Mesenchymal stem cell (in vitro differentiated cells and primary cell): ENCODE data around the gene NFATC3.
"Not testable (repeated sequence)": the region's sequence is repeated elsewhere in the genome, so short reads cannot be mapped to it uniquely, and the experiment has no call there.

Source experiments
- DNase-seq: peaks from one replicate; pipeline ENCODE4 v3.0.0-alpha.2; 2013
- H2AFZ ChIP-seq: one replicate; pipeline ENCODE4 v1.6.1; 2013; ENCODE audit warnings: low read depth, mild to moderate bottlenecking, control low read depth, inconsistent platforms, low read length, moderate library complexity
- H2AK5ac ChIP-seq: 2 replicates; pipeline ENCODE4 v1.6.1; 2013; ENCODE audit warnings: low read length, moderate library complexity, mild to moderate bottlenecking, inconsistent platforms; ENCODE audit not compliant: severe bottlenecking
- H2BK120ac ChIP-seq: one replicate; pipeline ENCODE4 v1.6.1; 2013; ENCODE audit warnings: low read depth, mild to moderate bottlenecking, inconsistent platforms, low read length, moderate library complexity
- H2BK12ac ChIP-seq, 2 experiments: one replicate each; pipeline ENCODE4 v1.6.1; 2013; ENCODE audit warnings: inconsistent platforms in 2 of 2, low read length in 2 of 2, mild to moderate bottlenecking in 2 of 2, moderate library complexity in 2 of 2, control low read depth in 1 of 2
- H2BK15ac ChIP-seq: one replicate; pipeline ENCODE4 v1.6.1; 2013; ENCODE audit warnings: mild to moderate bottlenecking, low read depth, inconsistent platforms; ENCODE audit not compliant: poor library complexity, severe bottlenecking
- H2BK5ac ChIP-seq: 2 replicates; pipeline ENCODE4 v1.6.1; 2013; ENCODE audit warnings: low read depth, mild to moderate bottlenecking, low read length, control low read depth, inconsistent platforms; ENCODE audit not compliant: poor library complexity, severe bottlenecking
- H3K14ac ChIP-seq, 2 experiments: one replicate each; pipeline ENCODE4 v1.6.1; 2013; ENCODE audit warnings: inconsistent platforms in 2 of 2, low read length in 2 of 2, control low read depth in 1 of 2, mild to moderate bottlenecking in 1 of 2, moderate library complexity in 1 of 2
- H3K18ac ChIP-seq, 2 experiments: one replicate each; pipeline ENCODE4 v1.6.1; 2013; ENCODE audit warnings: inconsistent platforms in 2 of 2, low read length in 2 of 2, control low read depth in 1 of 2, low read depth in 1 of 2, mild to moderate bottlenecking in 1 of 2
- H3K23ac ChIP-seq, 2 experiments: one replicate each; pipeline ENCODE4 v1.6.1; 2013; ENCODE audit warnings: inconsistent platforms in 2 of 2, low read length in 2 of 2, mild to moderate bottlenecking in 2 of 2, moderate library complexity in 2 of 2, control low read depth in 1 of 2
- H3K27ac ChIP-seq: 2 replicates; pipeline ENCODE4 v1.5.1; 2013; ENCODE audit warnings: mild to moderate bottlenecking, moderate library complexity, low read length, control low read depth, inconsistent platforms; ENCODE audit not compliant: poor library complexity, severe bottlenecking
- H3K27me3 ChIP-seq, 2 experiments: 2 replicates each; pipeline versions ENCODE4 v1.6.1 to v1.7.0; 2013; ENCODE audit warnings: low read length in 2 of 2, mild to moderate bottlenecking in 2 of 2, moderate library complexity in 2 of 2, control low read depth in 1 of 2, inconsistent platforms in 1 of 2; ENCODE audit not compliant: control insufficient read depth in 1 of 2, insufficient read depth in 1 of 2
- H3K36me3 ChIP-seq, 2 experiments: 2 replicates each; pipeline versions ENCODE4 v1.6.1 to v1.7.0; 2013; ENCODE audit warnings: low read length in 2 of 2, control low read depth in 1 of 2, inconsistent platforms in 1 of 2, low read depth in 1 of 2, mild to moderate bottlenecking in 1 of 2; ENCODE audit not compliant: insufficient read depth in 2 of 2, control insufficient read depth in 1 of 2
- H3K4ac ChIP-seq, 2 experiments: one replicate each; pipeline ENCODE4 v1.6.1; 2013; ENCODE audit warnings: inconsistent platforms in 2 of 2, low read length in 2 of 2, mild to moderate bottlenecking in 2 of 2, moderate library complexity in 2 of 2, control low read depth in 1 of 2, low read depth in 1 of 2
- H3K4me1 ChIP-seq: 2 replicates; pipeline ENCODE4 v1.6.1; 2013; ENCODE audit warnings: low read depth, low read length, control low read depth; ENCODE audit not compliant: control insufficient read depth, insufficient read depth
- H3K4me2 ChIP-seq: 2 replicates; pipeline ENCODE4 v1.6.1; 2013; ENCODE audit warnings: low read length, mild to moderate bottlenecking, inconsistent platforms; ENCODE audit not compliant: poor library complexity, severe bottlenecking
- H3K4me3 ChIP-seq, 2 experiments: 2 replicates each; pipeline versions ENCODE4 v1.5.1 to v1.7.0; 2013; ENCODE audit warnings: low read length in 2 of 2, mild to moderate bottlenecking in 2 of 2, control low read depth in 1 of 2, low read depth in 1 of 2; ENCODE audit not compliant: insufficient read depth in 1 of 2
- H3K79me1 ChIP-seq: replicated peaks from 2 replicates; pipeline ENCODE4 v1.6.1; 2013; ENCODE audit warnings: mild to moderate bottlenecking, control low read depth, low read length, inconsistent platforms; ENCODE audit not compliant: poor library complexity, severe bottlenecking
- H3K9ac ChIP-seq: 2 replicates; pipeline ENCODE4 v1.7.0; 2013; ENCODE audit warnings: mild to moderate bottlenecking, low read length, moderate library complexity
- H3K9me3 ChIP-seq: 2 replicates; pipeline ENCODE4 v1.7.0; 2013; ENCODE audit warnings: mild to moderate bottlenecking, low read length; ENCODE audit not compliant: control insufficient read depth
- H4K8ac ChIP-seq: one replicate; pipeline ENCODE4 v1.6.1; 2013; ENCODE audit warnings: inconsistent platforms, mild to moderate bottlenecking, low read length, moderate library complexity
- H4K91ac ChIP-seq: one replicate; pipeline ENCODE4 v1.6.1; 2013; ENCODE audit warnings: mild to moderate bottlenecking, low read length, inconsistent platforms
- WGBS: methylation state at CpG from one replicate; pipeline ENCODE4 v1.1.7; 2013; ENCODE audit warnings: mixed read lengths; 5-methylcytosine and 5-hydroxymethylcytosine counted together

NFATC3 gene

DNA sequence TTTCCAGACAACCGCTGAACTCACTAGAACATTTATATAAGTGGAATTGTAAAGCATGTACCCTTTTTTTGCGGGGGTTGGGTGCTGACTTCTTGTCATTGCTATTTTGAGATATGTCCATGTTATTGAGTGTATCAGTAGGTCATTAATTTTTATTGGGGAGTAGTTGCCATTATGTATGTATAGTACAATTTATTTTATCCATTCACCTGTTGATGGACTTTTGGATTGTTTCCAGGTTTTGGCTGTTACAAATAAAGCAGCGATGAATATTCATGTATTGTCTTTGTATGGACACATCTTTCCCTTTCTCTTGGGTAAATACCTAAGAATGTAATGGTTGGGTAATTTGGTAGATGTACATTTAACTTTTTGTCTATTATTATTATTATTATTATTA lies 12.7 kb downstream of the NFATC3 start:
- DNase-seq: no peak
- no peak overlapping the region for H3K9ac ChIP-seq
- H2BK12ac ChIP-seq: no peak overlapping the region
- no peak overlapping the region for H3K4ac ChIP-seq
- no peaks in the 10 kb centered on the region for H3K9me3 ChIP-seq
- H3K27me3 ChIP-seq: no peaks in the 10 kb centered on the region
- H2BK120ac ChIP-seq: no peak overlapping the region
- H3K27ac ChIP-seq: no peak overlapping the region
- peaks cover 23% of the 10 kb centered on the region for H3K79me1 ChIP-seq
- H2AK5ac ChIP-seq: no peak overlapping the region
- no peak overlapping the region for H3K4me3 ChIP-seq
- no peak overlapping the region for H3K18ac ChIP-seq
- H2BK15ac ChIP-seq: no peak overlapping the region
- H4K8ac ChIP-seq: no peak overlapping the region
- H4K91ac ChIP-seq: no peak overlapping the region
- no peaks in the 10 kb centered on the region for H3K36me3 ChIP-seq
- H2AFZ ChIP-seq: no peak overlapping the region
- no peaks in the 10 kb centered on the region for H3K4me1 ChIP-seq
- H3K4me2 ChIP-seq: no peak overlapping the region
- no peak overlapping the region for H3K23ac ChIP-seq
- 100% methylated on average over 2 of the region's 3 CpGs for WGBS
- no peak overlapping the region for H3K14ac ChIP-seq
- no peak overlapping the region for H2BK5ac ChIP-seq

DNA sequence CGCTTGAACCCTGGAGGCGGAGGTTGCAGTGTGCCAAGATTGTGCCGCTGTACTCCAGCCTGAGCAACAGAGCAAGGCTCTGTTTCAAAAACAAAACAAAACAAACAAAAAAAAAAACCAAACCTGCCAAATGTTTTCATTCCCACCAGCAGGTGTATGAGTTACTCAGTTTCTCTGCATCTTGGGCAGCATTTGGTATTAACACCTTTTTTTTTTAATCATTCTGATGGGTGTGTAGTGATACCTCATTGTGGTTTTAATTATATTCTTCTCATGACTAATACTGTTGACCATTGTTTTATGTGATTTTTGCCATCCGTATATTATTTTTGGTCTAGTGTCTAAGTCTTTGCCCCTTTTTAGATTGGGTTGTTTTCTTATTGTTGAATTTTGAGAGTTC lies 15.3 kb downstream of the NFATC3 start:
- 88% methylated on average over 4 of the region's 4 CpGs for WGBS
- Histone ChIP-seq H2AFZ (no peak overlapping the region), H3K4me3 (no peak overlapping the region), H3K9me3 (peaks cover 5% of the 10 kb centered on the region), H3K23ac (no peak overlapping the region), H2BK15ac (no peak overlapping the region), H2AK5ac (no peak overlapping the region), H2BK5ac (no peak overlapping the region), H3K4me1 (no peaks in the 10 kb centered on the region), H3K27me3 (no peaks in the 10 kb centered on the region), H3K14ac (no peak overlapping the region), H3K36me3 (no peaks in the 10 kb centered on the region), H3K27ac (no peak overlapping the region), H3K4ac (no peak overlapping the region), H3K79me1 (peaks cover 18% of the 10 kb centered on the region), H3K9ac (no peak overlapping the region), H3K18ac (no peak overlapping the region), H4K91ac (no peak overlapping the region), H3K4me2 (no peak overlapping the region), H2BK12ac (no peak overlapping the region), H4K8ac (no peak overlapping the region), H2BK120ac (no peak overlapping the region)
- no peak for DNase-seq

DNA sequence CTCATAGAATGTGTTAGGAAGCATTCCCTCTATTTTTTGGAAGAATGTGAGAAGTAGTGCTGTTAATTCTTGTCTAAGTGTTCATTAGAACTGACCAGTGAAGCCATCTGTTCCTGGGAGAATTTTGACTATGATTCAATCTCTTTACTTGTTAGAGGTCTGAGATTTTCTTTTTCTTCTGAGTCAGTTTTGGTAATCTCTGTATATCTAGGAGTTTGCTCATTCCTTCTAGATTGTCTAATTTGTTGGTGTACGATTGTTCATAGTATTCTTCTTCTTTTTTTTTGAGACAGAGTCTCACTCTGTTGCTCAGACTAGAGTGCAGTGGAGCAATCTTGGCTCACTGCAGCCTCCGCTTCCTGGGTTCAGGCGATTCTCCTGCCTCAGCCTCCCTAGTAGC lies 20.4 kb downstream of the NFATC3 start:
- no peak overlapping the region for H3K27ac ChIP-seq
- no peak for DNase-seq
- no peaks in the 10 kb centered on the region for H3K27me3 ChIP-seq
- H3K36me3 ChIP-seq: no peaks in the 10 kb centered on the region
- H2BK5ac ChIP-seq: no peak overlapping the region
- 100% methylated on average over 3 of the region's 3 CpGs for WGBS
- no peak overlapping the region for H2BK120ac ChIP-seq
- no peak overlapping the region for H2AFZ ChIP-seq
- H2AK5ac ChIP-seq: no peak overlapping the region
- no peak overlapping the region for H4K91ac ChIP-seq
- no peak overlapping the region for H3K4me2 ChIP-seq
- no peak overlapping the region for H3K14ac ChIP-seq
- no peak overlapping the region for H4K8ac ChIP-seq
- no peak overlapping the region for H3K9ac ChIP-seq
- no peaks in the 10 kb centered on the region for H3K4me1 ChIP-seq
- H3K4me3 ChIP-seq: no peak overlapping the region
- H3K23ac ChIP-seq: no peak overlapping the region
- H3K18ac ChIP-seq: no peak overlapping the region
- H3K79me1 ChIP-seq: peaks cover 11% of the 10 kb centered on the region
- H3K9me3 ChIP-seq: peaks cover 21% of the 10 kb centered on the region
- H2BK15ac ChIP-seq: no peak overlapping the region
- H2BK12ac ChIP-seq: no peak overlapping the region
- H3K4ac ChIP-seq: no peak overlapping the region

DNA sequence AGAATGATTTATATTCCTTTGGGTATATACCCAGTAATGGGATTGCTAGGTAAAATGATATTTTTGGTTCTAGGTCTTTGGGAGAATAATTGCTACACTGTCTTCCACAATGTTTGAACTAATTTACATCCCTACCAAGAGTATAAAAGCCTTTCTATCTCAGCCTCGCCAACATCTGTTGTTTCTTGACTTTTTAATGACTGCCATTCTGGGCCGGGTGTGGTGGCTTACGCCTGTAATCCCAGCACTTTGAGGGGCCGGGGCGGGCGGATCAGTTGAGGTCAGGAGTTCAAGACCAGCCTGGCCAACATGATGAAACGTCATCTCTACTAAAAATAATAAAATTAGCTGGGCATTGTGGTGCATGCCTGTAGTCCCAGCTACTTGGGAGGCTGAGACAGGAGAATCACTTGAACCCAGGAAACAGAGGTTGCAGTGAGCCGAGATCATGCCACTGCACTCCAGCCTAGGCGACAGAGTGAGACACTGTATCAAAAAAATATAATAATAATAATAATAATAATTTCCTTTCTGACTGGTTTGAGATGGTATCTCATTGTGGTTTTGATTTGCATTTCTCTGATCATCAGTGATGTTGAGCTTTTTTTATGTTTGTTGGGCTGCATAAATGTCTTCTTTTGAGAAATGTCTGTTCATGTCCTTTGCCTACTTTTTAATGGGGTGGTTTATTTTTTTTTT lies 22.2 kb downstream of the NFATC3 start:
- H2BK15ac ChIP-seq, H2AFZ ChIP-seq, H3K18ac ChIP-seq, H4K91ac ChIP-seq, H3K23ac ChIP-seq, H3K36me3 ChIP-seq, H3K9ac ChIP-seq, H3K4ac ChIP-seq, H3K27ac ChIP-seq, H4K8ac ChIP-seq, H3K4me2 ChIP-seq, DNase-seq, H2BK120ac ChIP-seq, H3K27me3 ChIP-seq, H3K4me1 ChIP-seq, H3K14ac ChIP-seq, H2BK12ac ChIP-seq, H3K4me3 ChIP-seq, H2AK5ac ChIP-seq, H2BK5ac ChIP-seq: not testable (repeated sequence)
- Histone ChIP-seq H3K9me3 (peaks cover 29% of the 10 kb centered on the region), H3K79me1 (peaks cover 13% of the 10 kb centered on the region)
- 98% methylated on average over 6 of the region's 9 CpGs for whole genome bisulfite sequencing
